K562 (cell line): ENCODE data around the gene SYN1. TPM values are rescaled to one million over a fixed set of nuclear protein-coding genes. Genes with fewer than 3 reads are reported as not detected.
A peak's percentile ranks its signal among the peaks of the same experiment; 100 is the strongest.

Experiments
- CCNT2 ChIP-seq: IDR thresholded peaks from 2 replicates; pipeline ENCODE4 v1.6.1; 2011; ENCODE audit warnings: borderline replicate concordance, low read depth, mild to moderate bottlenecking, moderate library complexity, mixed read lengths, low read length; ENCODE audit not compliant: insufficient read length; ENCODE audit errors: extremely low read depth
- E2F6 ChIP-seq, 2 experiments: IDR thresholded peaks; 2 replicates each; pipeline ENCODE4 v1.6.1; 2011; ENCODE audit warnings: borderline replicate concordance in 1 of 2, control low read depth in 1 of 2, low read depth in 1 of 2, low read length in 1 of 2, mild to moderate bottlenecking in 1 of 2, mixed read lengths in 1 of 2, moderate library complexity in 1 of 2; ENCODE audit not compliant: insufficient read depth in 1 of 2, insufficient read length in 1 of 2, poor library complexity in 1 of 2, severe bottlenecking in 1 of 2; ENCODE audit errors: extremely low read depth in 1 of 2
- EZH2 ChIP-seq: IDR thresholded peaks from 2 replicates; pipeline ENCODE4 v1.6.1; 2012; ENCODE audit warnings: low read depth, mild to moderate bottlenecking, inconsistent platforms, low read length, borderline replicate concordance
- HDAC6 ChIP-seq: IDR thresholded peaks from 2 replicates; pipeline ENCODE4 v1.6.1; 2012; ENCODE audit warnings: low read depth, mild to moderate bottlenecking, control low read depth, inconsistent platforms, low read length, moderate library complexity
- HNRNPLL ChIP-seq: fragments of 200-400 bp; formaldehyde crosslinking; IDR thresholded peaks from 2 replicates; pipeline ENCODE4 v1.6.1; 2017; ENCODE audit warnings: low read length, low read depth, mild to moderate bottlenecking; ENCODE audit not compliant: poor library complexity, severe bottlenecking
- MTA3 ChIP-seq: fragments of 450-650 bp; formaldehyde crosslinking; IDR thresholded peaks from 2 replicates; pipeline ENCODE4 v1.6.1; 2017; ENCODE audit warnings: mild to moderate bottlenecking, borderline replicate concordance
- NRF1 ChIP-seq, 2 experiments: fragments of 450-650 bp; IDR thresholded peaks in 1 of 2; conservative IDR thresholded peaks in 1 of 2; 2 replicates each; pipeline ENCODE4 v1.6.1; 2014; ENCODE audit warnings: mild to moderate bottlenecking in 2 of 2
- REST ChIP-seq, 2 experiments: fragments of 450-650 bp; formaldehyde crosslinking in 1 of 2; IDR thresholded peaks; 2 replicates each; pipeline versions ENCODE4 v1.4.0 to v1.6.1; 2014 to 2020; ENCODE audit warnings: mild to moderate bottlenecking in 2 of 2, borderline replicate concordance in 1 of 2, low read depth in 1 of 2
- ZNF263 ChIP-seq: sonication (generic); formaldehyde crosslinking; IDR thresholded peaks from 2 replicates; pipeline ENCODE4 v1.8.0; 2022; ENCODE audit warnings: mild to moderate bottlenecking, missing genetic modification reagents, borderline replicate concordance
- ZNF280A ChIP-seq: fragments of 450-650 bp; IDR thresholded peaks from 2 replicates; pipeline ENCODE4 v1.6.1; 2018; ENCODE audit warnings: mild to moderate bottlenecking, low read depth; ENCODE audit not compliant: partially characterized antibody
- polyA plus RNA-seq, 8 experiments: library from polyadenylated mRNA; depleted of rRNA in 4 of 8; stranded (reverse) in 5 of 8; unstranded in 3 of 8; fragments of >200 nt; fragmentation: Nextera tagmentation in 2 of 8; fragmentation: Illumina TruSeq in 1 of 8; extraction: Ambion mirVana in 2 of 8; extraction: Trizol in 1 of 8; gene quantifications; 2 replicates each; pipeline versions ENCODE4 v1.2.1 to v1.2.3, GENCODE V29; 2011 to 2014; ENCODE audit warnings: inconsistent platforms in 1 of 8, missing spikeins in 1 of 8
- total RNA-seq, 7 experiments: library from RNA; depleted of rRNA in 6 of 7; stranded (reverse); fragments of >200 nt in 6 of 7; fragmentation: Illumina TruSeq in 2 of 7; extraction: Trizol in 2 of 7; gene quantifications; 2 replicates each; pipeline versions ENCODE4 v1.2.1 to v1.2.3, GENCODE V29; 2011 to 2021; ENCODE audit warnings: low replicate concordance in 1 of 7

SYN1 gene
- total and polyA plus RNA-seq, 9 of the 15 experiments (the other 6 are each of a cell fraction or from before 2014, with no cell fraction given), result 0.01 to 0.28 (median 0.18) TPM; not detected in 2

- TF ChIP-seq E2F6 (IDR thresholded peaks at IDR 0.05; ENCODE audit: borderline replicate concordance in 1 of 2, extremely low read depth in 1 of 2, insufficient read depth in 1 of 2, insufficient read length in 1 of 2, low read depth in 1 of 2, low read length in 1 of 2, poor library complexity in 1 of 2, severe bottlenecking in 1 of 2) (peak in 1 of 2 experiments; percentile 31), CCNT2 (peak; percentile 84), MTA3 (peak; percentile 76; the same call in 1 of the 2 replicates), ZNF263 (CRISPR knock-in tag) (peak; percentile 76; the same call in 1 of the 2 replicates), EZH2 (no peak), HDAC6 (no peak), REST (IDR thresholded peaks at IDR 0.05; ENCODE audit: borderline replicate concordance) (peak; percentile 100), REST (CRISPR knock-in tag; IDR thresholded peaks at IDR 0.05; ENCODE audit: low read depth) (peak; percentile 100), ZNF280A (no peak), NRF1 (conservative IDR thresholded peaks at IDR 0.05 in 1 of 2, IDR thresholded peaks at IDR 0.05 in 1 of 2) (peak; percentile 91 to 93), HNRNPLL (peak; percentile 30)
Measured at GRCh38 chrX:47619486-47620302, at the start of gene SYN1 (continued).
